MM.1S (cell line): ENCODE measurements around the gene PLK5.

Experiments used
- DNase-seq: peaks from one replicate; pipeline ENCODE4 v3.0.0-alpha.2; 2015
- H2AFZ ChIP-seq: fragments of 300-600 bp; sonication (generic); 2 replicates; pipeline ENCODE4 v1.6.0; 2016; ENCODE audit warnings: antibody characterized with exemption, low read length
- H3F3A ChIP-seq: fragments of 300-600 bp; sonication (generic); 2 replicates; pipeline ENCODE4 v1.6.1; 2016; ENCODE audit warnings: mild to moderate bottlenecking, antibody characterized with exemption, low read length, moderate library complexity, mixed read lengths; ENCODE audit not compliant: insufficient read depth
- H3K27ac ChIP-seq: fragments of 300-600 bp; sonication (generic); 2 replicates; pipeline ENCODE4 v1.5.1; 2016; ENCODE audit warnings: mild to moderate bottlenecking, low read length
- H3K27me3 ChIP-seq: fragments of 300-600 bp; sonication (generic); replicated peaks from 2 replicates; pipeline ENCODE4 v1.6.0; 2016; ENCODE audit warnings: low read length; ENCODE audit not compliant: insufficient read depth
- H3K36me3 ChIP-seq: fragments of 300-600 bp; sonication (generic); replicated peaks from 2 replicates; pipeline ENCODE4 v1.6.1; 2016; ENCODE audit warnings: mild to moderate bottlenecking, low read length, mixed read lengths; ENCODE audit not compliant: insufficient read depth
- H3K4me1 ChIP-seq: fragments of 300-600 bp; sonication (generic); 2 replicates; pipeline ENCODE4 v1.6.1; 2016; ENCODE audit warnings: low read length, mixed read lengths
- H3K4me2 ChIP-seq: fragments of 300-600 bp; sonication (generic); 2 replicates; pipeline ENCODE4 v1.6.0; 2016; ENCODE audit warnings: low read depth, low read length
- H3K4me3 ChIP-seq: fragments of 300-600 bp; sonication (generic); 2 replicates; pipeline ENCODE4 v1.5.1; 2016; ENCODE audit warnings: low read length, mixed read lengths
- H3K79me2 ChIP-seq: fragments of 300-600 bp; sonication (generic); 2 replicates; pipeline ENCODE4 v1.6.1; 2016; ENCODE audit warnings: mixed run types, low read length, mixed read lengths
- H3K9ac ChIP-seq: fragments of 300-600 bp; sonication (generic); 2 replicates; pipeline ENCODE4 v1.6.1; 2016; ENCODE audit warnings: low read length, mixed read lengths
- H3K9me2 ChIP-seq: fragments of 300-600 bp; sonication (generic); replicated peaks from 2 replicates; pipeline ENCODE4 v1.6.1; 2016; ENCODE audit warnings: mild to moderate bottlenecking, low read length, mixed read lengths; ENCODE audit not compliant: insufficient read depth
- H3K9me3 ChIP-seq: fragments of 300-600 bp; sonication (generic); replicated peaks from 2 replicates; pipeline ENCODE4 v1.6.1; 2016; ENCODE audit warnings: mild to moderate bottlenecking, low read length, mixed read lengths; ENCODE audit not compliant: insufficient read depth
- H4K20me1 ChIP-seq: fragments of 300-600 bp; sonication (generic); 2 replicates; pipeline ENCODE4 v1.6.1; 2016; ENCODE audit warnings: mild to moderate bottlenecking, low read length, moderate library complexity, mixed read lengths; ENCODE audit not compliant: insufficient read depth
- CTCF ChIP-seq: fragments of 300-600 bp; sonication (generic); IDR thresholded peaks from 2 replicates; pipeline ENCODE4 v1.5.1; 2016; ENCODE audit warnings: antibody characterized with exemption, low read length, mixed read lengths
- EZH2 ChIP-seq: fragments of 300-600 bp; sonication (generic); optimal IDR thresholded peaks from 2 replicates; pipeline ENCODE3; 2017; ENCODE audit warnings: low read depth, mild to moderate bottlenecking, antibody characterized with exemption, low read length, mixed read lengths
- EZH2phosphoT487 ChIP-seq: fragments of 300-600 bp; sonication (generic); IDR thresholded peaks from 2 replicates; pipeline ENCODE4 v1.6.1; 2018; ENCODE audit warnings: antibody characterized with exemption, low read length

PLK5 gene

DNA sequence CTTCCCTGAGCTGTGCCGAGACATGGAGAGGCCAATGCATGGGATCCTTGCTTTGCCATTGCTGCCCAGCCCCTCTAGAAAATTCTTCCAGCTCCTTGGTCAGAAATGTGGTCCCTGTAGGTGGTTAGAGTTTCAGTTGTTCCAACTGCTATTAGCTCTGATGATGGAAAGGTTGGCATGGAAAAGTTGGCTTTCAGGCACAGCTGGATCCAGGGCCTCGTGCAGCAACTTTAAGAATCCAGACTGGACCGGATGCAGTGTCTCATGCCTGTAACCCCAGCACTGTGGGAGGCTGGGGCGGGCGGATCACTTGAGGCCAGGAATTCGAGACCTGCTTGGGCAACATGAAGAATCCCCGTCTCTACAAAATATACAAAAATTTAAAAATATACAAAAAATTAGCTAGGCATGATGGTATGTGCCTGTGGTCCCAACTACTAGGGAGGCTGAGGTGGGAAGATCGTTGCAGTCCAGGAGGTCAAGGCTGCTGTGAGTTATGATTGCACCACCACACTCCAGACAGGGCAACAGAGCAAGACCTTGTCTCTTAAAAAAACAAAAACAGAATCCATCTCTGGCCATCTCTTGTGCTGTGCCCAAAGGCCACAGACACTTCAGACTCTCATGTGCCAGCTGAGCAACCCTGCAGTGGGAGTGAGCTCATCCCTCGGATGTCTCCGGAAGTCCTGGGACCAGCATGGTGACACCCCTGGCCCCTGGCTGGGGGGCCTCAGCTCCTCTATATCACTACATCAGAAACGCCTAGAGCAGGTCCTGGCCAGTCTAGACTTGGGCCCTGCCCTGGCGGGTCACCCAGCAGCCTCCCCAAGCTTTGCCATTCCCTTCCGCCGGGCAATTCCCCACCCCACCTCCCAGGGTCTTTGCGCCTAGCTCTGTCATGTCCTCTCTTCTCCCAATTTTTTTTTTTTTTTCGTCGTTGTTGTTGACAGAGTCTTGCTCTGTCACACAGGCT lies 27.5 kb downstream of the PLK5 start:
- no peaks in the 10 kb centered on the region for H3K9me2 ChIP-seq
- no peaks in the 10 kb centered on the region for H3K4me1 ChIP-seq
- H3K9me3 ChIP-seq: no peaks in the 10 kb centered on the region
- no peak overlapping the region for H3K4me2 ChIP-seq
- TF ChIP-seq EZH2phosphoT487 (no peak), EZH2 (no peak), CTCF (no peak)
- no peak overlapping the region for H3K9ac ChIP-seq
- no peak overlapping the region for H3K4me3 ChIP-seq
- peaks cover 39% of the 10 kb centered on the region for H3K27me3 ChIP-seq
- no peaks in the 10 kb centered on the region for H3K36me3 ChIP-seq
- H3F3A ChIP-seq: no peaks in the 10 kb centered on the region
- H2AFZ ChIP-seq: no peak overlapping the region
- H3K27ac ChIP-seq: no peak overlapping the region
- no peak for DNase-seq
- H3K79me2 ChIP-seq: no peaks in the 10 kb centered on the region
- H4K20me1 ChIP-seq: no peaks in the 10 kb centered on the region

DNA sequence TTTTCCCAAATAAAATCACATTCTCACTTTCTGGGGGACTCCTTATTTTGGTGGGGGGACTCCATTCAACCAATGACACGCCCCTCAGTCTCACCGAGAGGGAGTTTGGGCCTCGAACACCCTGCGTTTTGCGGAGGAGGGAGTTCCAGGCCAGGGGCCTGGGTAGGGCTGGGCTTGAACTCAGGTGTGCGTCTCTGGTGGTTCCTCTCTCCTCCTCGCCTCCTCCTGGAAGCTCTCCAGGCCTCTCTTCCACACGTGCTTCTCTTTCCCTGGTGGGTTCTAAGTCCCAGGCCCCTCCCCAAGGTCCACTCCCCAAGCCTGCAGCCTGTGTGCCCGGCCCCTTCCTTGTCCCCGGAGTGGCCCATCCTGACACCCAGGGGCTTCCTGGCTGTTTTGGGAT lies 29.5 kb downstream of the PLK5 start:
- TF ChIP-seq EZH2phosphoT487 (no peak), EZH2 (no peak), CTCF (no peak)
- no peak overlapping the region for H3K27ac ChIP-seq
- no peaks in the 10 kb centered on the region for H4K20me1 ChIP-seq
- H3K4me2 ChIP-seq: no peak overlapping the region
- no peaks in the 10 kb centered on the region for H3K9me3 ChIP-seq
- DNase-seq: no peak
- no peaks in the 10 kb centered on the region for H3K79me2 ChIP-seq
- no peak overlapping the region for H2AFZ ChIP-seq
- H3K9me2 ChIP-seq: no peaks in the 10 kb centered on the region
- H3F3A ChIP-seq: no peaks in the 10 kb centered on the region
- no peaks in the 10 kb centered on the region for H3K36me3 ChIP-seq
- no peaks in the 10 kb centered on the region for H3K4me1 ChIP-seq
- H3K9ac ChIP-seq: no peak overlapping the region
- peaks cover 24% of the 10 kb centered on the region for H3K27me3 ChIP-seq
- no peak overlapping the region for H3K4me3 ChIP-seq

DNA sequence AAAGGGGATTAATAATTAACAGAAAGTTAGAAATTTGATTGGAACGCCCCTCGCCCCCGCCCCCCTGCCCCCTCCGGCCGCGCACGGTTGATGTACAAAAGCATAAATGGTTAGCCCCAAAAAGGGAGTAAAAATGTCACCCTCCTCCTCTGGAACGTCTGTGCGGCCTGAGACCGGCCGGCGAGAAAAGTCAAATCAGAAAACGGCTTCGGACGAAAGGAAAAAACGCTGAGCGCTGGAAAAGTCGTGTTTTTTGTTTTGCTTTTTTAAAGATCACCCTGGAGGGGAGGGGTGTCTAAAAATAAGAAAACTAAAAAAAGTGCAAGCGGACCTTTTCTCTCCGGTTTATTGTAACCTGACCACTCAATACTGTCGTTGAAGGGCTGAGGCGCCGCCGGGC lies 31.1 kb downstream of the PLK5 start:
- H3K4me3 ChIP-seq: no peak overlapping the region
- H3K36me3 ChIP-seq: no peaks in the 10 kb centered on the region
- H3K27me3 ChIP-seq: peaks cover 16% of the 10 kb centered on the region; the same call in 1 of the 2 replicates
- H3K9me2 ChIP-seq: no peaks in the 10 kb centered on the region
- TF ChIP-seq EZH2phosphoT487 (no peak), EZH2 (no peak)
- no peaks in the 10 kb centered on the region for H3F3A ChIP-seq
- H3K9me3 ChIP-seq: no peaks in the 10 kb centered on the region
- H3K9ac ChIP-seq: no peak overlapping the region
- no peaks in the 10 kb centered on the region; the same call in 1 of the 2 replicates for H3K79me2 ChIP-seq
- no peak overlapping the region for H3K4me2 ChIP-seq
- no peak for DNase-seq
- H2AFZ ChIP-seq: no peak overlapping the region
- H4K20me1 ChIP-seq: no peaks in the 10 kb centered on the region
- H3K27ac ChIP-seq: no peak overlapping the region
- no peaks in the 10 kb centered on the region for H3K4me1 ChIP-seq
